GM21381 (cell line): ENCODE data around the gene GUCY1A2.

ENCODE experiments used
- ATAC-seq: cut with Tn5 transposase; IDR thresholded peaks from one replicate; pipeline ENCODE4 v1.9.1; 2021; ENCODE audit warnings: mild to moderate bottlenecking, moderate library complexity; ENCODE audit not compliant: unreplicated experiment

GUCY1A2 gene

GRCh38 chr11:106761745-106762144 lies 256.5 kb downstream of the GUCY1A2 start:
- no peak for ATAC-seq

DNA sequence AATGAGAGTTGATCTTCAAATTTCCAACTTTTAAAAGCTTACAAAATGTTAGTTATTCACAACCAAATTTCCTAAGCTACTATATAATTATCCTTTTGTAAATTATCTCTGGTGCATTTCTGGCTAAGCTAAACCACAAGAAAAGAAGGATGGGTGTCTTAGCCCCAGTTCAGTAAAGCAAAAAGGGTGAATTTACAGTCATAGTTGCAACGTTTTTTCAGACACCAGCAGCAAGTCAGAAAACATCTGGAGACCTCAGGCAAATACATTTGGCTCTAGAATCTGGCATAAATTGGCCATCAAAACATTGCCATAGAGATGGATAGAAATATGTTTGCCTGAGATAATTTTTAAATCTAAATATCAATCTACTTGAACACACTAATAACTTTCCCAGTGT lies 257.0 kb downstream of the GUCY1A2 start:
- ATAC-seq, result no peak

GRCh38 chr11:106748059-106748458 lies 270.2 kb downstream of the GUCY1A2 start:
- no peak for ATAC-seq

DNA sequence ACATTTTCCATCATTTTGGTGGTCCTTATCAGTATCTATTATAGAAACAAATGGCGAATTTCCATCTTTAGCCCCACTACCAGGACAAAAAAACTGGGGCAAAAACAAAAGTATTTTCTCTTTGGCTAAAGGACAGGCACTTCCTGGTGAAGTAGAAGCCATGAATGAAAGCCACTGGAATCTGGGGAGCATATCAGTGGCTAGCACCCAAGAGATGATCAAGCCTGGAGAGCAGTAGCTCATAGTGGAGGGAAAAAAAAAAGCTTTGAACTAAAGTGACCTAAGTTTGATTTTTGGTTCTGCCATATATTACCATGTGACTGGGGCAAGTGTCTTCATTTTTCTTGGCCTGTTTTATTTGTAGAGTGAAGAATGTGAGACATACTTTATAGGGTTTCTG lies 272.3 kb downstream of the GUCY1A2 start:
- ATAC-seq, result no peak

GRCh38 chr11:106733635-106734034 lies 284.6 kb downstream of the GUCY1A2 start:
- ATAC-seq, result no peak

DNA sequence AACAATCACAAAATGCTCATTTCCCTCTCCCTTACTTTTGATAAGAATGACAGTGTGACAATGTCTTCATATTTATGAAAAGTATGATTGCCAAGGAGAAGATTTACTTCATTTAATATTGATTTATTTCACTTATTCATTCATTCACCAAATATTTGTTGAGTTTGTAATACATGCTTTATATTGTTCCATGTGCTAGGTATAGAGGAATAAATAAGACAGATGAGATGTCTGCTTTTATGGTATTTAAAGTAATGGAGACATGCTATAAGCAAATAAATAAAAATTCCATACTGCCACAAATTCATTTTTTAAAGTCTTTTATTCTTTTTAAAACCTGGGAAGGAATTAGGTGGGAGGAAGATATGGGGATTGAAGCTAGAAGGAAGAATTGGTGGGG lies 289.4 kb downstream of the GUCY1A2 start:
- ATAC-seq, result no peak

DNA sequence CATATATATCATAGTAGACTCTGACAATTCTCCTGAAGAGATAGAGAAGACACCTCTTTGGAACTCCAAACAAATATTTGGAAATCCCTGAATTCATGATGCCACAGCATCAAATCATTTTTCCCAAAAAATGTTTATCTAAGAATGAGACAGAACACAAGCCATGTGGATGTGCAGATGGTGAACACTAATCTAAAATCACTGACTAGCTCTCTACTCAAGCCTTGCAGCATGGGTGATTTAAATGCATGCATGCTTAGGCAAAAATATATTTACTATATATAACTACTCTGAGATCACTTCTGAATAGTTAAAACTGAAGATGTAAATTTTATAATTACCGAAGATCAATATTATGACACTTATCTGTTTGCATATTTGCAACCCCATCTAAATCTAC lies 289.9 kb downstream of the GUCY1A2 start:
- no peak for ATAC-seq

DNA sequence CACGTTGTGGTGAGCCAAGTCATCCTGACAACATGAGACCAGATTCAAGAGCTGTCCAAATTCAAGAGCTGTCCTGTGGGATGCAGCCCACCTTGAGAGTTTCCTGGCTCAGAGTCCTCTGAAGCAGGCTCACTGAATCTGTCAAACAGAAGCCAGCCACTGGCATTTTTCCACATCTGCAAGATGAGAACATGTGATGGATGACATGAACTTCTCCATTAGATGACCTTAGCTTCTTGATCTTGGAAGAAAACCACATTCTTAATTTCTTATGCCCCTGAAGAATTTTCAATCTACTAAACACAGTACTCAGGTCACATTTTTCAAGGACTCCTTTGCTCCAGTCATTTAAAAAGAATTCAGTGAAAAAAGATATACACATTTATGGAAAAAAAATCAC lies 291.0 kb downstream of the GUCY1A2 start:
- no peak for ATAC-seq

- ATAC-seq, result no peak
Measured at GRCh38 chr11:106724293-106724892, 293.9 kb downstream of the GUCY1A2 start.

GRCh38 chr11:106723071-106723470 lies 295.2 kb downstream of the GUCY1A2 start:
- no peak for ATAC-seq

DNA sequence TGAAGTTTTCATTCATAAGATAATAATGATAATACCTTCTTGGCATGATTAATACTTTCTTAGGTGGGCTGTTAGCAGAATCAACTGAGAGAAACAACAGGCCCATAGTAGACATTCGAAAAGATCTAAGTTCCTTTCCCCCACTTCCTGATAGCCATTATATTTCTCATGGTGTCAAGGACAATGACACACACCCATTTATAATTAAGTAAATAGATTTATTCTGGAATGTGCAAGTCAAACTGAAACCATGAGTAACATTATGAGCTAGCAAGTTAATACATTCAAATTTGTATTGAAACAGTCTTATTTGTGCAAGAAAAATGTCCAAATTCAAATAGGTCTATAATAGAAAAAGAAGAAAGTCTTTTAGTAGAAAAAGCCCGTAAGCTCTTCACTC lies 301.1 kb downstream of the GUCY1A2 start:
- no peak for ATAC-seq

DNA sequence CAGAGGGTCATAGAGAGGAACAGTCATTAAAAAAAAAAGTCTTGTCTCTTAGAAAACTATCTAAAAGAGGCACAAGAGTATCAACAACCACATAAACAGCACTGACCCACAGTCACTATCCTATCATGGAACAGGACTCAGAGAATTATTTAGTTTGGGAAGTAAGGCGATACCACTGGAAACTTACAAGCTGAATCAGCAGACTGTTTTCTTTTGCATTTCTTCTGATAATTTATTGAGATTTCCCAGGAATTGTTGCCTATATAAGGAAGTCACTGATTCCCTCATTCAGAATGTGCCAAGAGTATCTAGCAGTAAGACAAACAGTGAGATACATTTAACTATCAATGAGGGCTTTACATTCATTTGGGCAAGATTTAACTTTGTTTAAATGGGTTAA lies 304.1 kb downstream of the GUCY1A2 start:
- ATAC-seq, result no peak

GRCh38 chr11:106708348-106708747 lies 309.9 kb downstream of the GUCY1A2 start:
- ATAC-seq, result no peak

GRCh38 chr11:106706355-106706754 lies 311.9 kb downstream of the GUCY1A2 start:
- ATAC-seq, result no peak

DNA sequence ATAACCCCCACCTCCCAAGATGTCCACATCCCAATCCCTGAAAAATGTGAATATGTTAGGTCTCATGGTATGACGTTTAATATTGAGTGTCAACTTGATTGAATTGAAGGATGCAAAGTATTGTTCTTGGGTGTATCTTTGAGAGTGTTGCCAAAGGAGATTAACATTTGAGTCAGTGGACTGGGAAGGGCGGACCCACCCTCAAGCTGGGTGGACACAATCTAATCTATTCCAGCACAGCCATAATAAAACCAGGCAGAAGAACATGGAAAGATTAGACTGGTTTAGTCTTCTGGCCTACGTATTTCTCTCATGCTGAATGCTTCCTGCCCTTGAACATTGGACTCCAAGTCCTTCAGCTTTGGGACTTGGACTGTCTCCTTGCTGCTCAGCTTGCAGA lies 315.5 kb downstream of the GUCY1A2 start:
- no peak for ATAC-seq

GRCh38 chr11:106697058-106697457 lies 321.2 kb downstream of the GUCY1A2 start:
- no peak for ATAC-seq

DNA sequence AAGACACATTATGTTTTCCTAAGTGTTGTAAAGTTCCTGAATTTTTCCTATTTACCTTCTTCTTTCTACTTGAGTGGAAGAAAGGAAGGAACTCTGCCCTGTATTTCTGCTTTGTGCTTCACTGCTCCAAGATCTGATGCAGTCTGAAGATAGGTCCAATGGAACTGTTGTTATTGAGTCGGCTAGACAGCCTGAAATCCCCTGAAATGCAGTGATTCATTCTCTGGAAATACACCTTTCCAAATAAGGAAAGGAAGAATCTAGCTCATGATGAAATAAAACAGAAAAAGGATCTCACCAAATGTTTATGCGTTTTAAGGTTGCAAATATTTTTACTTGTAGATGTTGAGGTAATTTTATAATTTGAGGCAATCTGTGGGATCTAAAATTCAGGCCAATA lies 322.8 kb downstream of the GUCY1A2 start:
- ATAC-seq, result no peak

DNA sequence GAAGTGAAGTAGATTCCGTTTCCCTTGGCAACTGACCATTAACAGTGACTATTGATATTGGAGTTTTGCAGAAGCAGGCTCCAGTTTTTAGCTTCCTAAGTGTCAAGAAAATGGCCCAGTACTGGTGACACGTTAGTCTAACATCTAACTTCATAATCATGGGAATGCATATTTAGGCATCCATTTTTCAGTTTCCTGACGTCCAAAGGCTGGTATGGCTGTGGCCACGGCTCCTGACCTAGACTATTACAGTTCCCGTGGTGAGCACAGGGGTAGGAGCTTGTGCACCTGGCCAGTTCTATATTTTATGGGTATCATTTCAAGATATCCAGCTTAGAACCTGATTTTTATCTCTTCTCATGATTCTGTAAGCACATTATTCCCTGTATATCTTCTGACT lies 323.8 kb downstream of the GUCY1A2 start:
- ATAC-seq, result no peak

GRCh38 chr11:106691807-106692365 lies 326.4 kb downstream of the GUCY1A2 start:
- no peak for ATAC-seq

DNA sequence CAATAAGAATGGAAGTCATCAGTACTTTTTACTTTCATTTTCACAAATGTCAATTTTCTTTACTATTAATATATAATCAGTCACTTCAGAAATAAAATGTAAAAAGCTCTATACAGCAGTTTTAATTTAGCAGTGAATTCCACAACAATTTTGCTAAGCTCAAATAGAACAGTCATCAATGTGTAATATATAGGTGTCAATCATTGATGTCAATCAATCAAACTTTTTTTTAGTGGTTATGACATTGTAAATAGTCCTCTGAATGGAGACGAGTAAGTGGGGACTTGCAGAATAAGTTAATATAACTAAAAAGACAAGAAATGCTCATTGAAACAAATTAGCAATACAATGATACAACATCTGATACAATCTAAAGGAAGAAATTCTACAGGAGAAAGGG lies 327.4 kb downstream of the GUCY1A2 start:
- ATAC-seq, result no peak

DNA sequence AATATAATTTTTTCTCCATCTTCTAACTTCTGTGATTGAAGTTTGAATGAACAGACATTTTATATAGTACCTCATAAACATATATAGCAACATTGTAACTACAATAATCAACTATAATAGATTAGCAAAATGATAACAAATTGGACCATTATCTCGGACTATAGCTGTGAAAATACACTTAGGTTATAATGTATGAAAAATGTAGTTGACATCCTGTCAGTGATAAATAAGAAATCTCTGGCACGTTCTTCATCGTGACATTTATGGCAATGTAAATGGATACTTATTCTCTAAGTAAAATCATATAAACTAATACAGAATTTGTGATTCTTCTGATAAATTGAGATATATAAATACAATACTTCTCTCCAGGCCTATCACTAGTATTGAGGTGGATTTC lies 333.3 kb downstream of the GUCY1A2 start:
- no peak for ATAC-seq

- ATAC-seq, result peak; percentile 79
Measured at GRCh38 chr11:106683435-106683834, 334.8 kb downstream of the GUCY1A2 start.

- no peak for ATAC-seq
Measured at GRCh38 chr11:106681435-106681834, 336.8 kb downstream of the GUCY1A2 start.
